GM23338 (cell line): Measurements from ENCODE around the gene NFIC. TPM values are rescaled to one million over a fixed set of nuclear protein-coding genes. Genes with fewer than 3 reads are reported as not detected.

ENCODE experiments used
- ATAC-seq: fragments of 200-7000 bp; cut with Tn5 transposase; 3 replicates; pipeline ENCODE4 v1.9.1; 2020
- DNase-seq: peaks from one replicate; pipeline ENCODE4 v3.0.0-alpha.2; 2015; ENCODE audit warnings: low spot score
- H2AFZ ChIP-seq: fragments of 200-600 bp; sonication (generic); 2 replicates; pipeline ENCODE4 v1.8.0; 2016; ENCODE audit warnings: antibody characterized with exemption, mild to moderate bottlenecking, moderate library complexity
- H3F3A ChIP-seq: fragments of 200-600 bp; sonication (generic); replicated peaks from 2 replicates; pipeline ENCODE4 v1.8.0; 2017; ENCODE audit warnings: antibody characterized with exemption, mixed run types, low read depth
- H3K27ac ChIP-seq: fragments of 200-600 bp; sonication (generic); 2 replicates; pipeline ENCODE4 v1.6.1; 2016; ENCODE audit warnings: low read depth
- H3K27me3 ChIP-seq: fragments of 200-600 bp; sonication (generic); 2 replicates; pipeline ENCODE4 v1.8.0; 2016; ENCODE audit warnings: mild to moderate bottlenecking, mixed run types, moderate library complexity; ENCODE audit not compliant: insufficient read depth
- H3K36me3 ChIP-seq: fragments of 200-600 bp; sonication (generic); 2 replicates; pipeline ENCODE4 v1.8.0; 2016; ENCODE audit warnings: mild to moderate bottlenecking; ENCODE audit not compliant: insufficient read depth
- H3K4me1 ChIP-seq: fragments of 200-600 bp; sonication (generic); 2 replicates; pipeline ENCODE4 v1.8.0; 2016; ENCODE audit warnings: mild to moderate bottlenecking, moderate library complexity; ENCODE audit not compliant: insufficient read depth
- H3K4me2 ChIP-seq: fragments of 200-600 bp; sonication (generic); 2 replicates; pipeline ENCODE4 v1.7.1; 2017; ENCODE audit warnings: mixed run types
- H3K4me3 ChIP-seq: fragments of 200-600 bp; sonication (generic); 2 replicates; pipeline ENCODE4 v1.6.1; 2016; ENCODE audit warnings: mixed run types
- H3K79me2 ChIP-seq: fragments of 200-600 bp; sonication (generic); replicated peaks from 2 replicates; pipeline ENCODE4 v1.8.0; 2017; ENCODE audit warnings: mild to moderate bottlenecking; ENCODE audit not compliant: insufficient read depth
- H3K9me2 ChIP-seq: fragments of 200-600 bp; sonication (generic); 2 replicates; pipeline ENCODE4 v1.8.0; 2017; ENCODE audit not compliant: insufficient read depth
- H4K20me1 ChIP-seq: fragments of 200-600 bp; sonication (generic); replicated peaks from 2 replicates; pipeline ENCODE4 v1.8.0; 2017; ENCODE audit warnings: mild to moderate bottlenecking; ENCODE audit not compliant: insufficient read depth
- H3K27ac Mint-ChIP-seq: 2 replicates; pipeline ENCODE4 v1.8.0; 2020; ENCODE audit warnings: inconsistent platforms, mild to moderate bottlenecking, moderate library complexity, mixed read lengths
- H3K27me3 Mint-ChIP-seq: 3 replicates; pipeline ENCODE4 v1.8.0; 2022; ENCODE audit warnings: low read depth, mild to moderate bottlenecking, moderate library complexity, mixed read lengths, inconsistent platforms; ENCODE audit not compliant: insufficient read depth, poor library complexity
- H3K36me3 Mint-ChIP-seq: 3 replicates; pipeline ENCODE4 v1.8.0; 2021; ENCODE audit warnings: low read depth, mild to moderate bottlenecking, inconsistent platforms, moderate library complexity, mixed read lengths
- H3K4me1 Mint-ChIP-seq: 3 replicates; pipeline ENCODE4 v1.8.0; 2020; ENCODE audit warnings: mild to moderate bottlenecking, inconsistent platforms, mixed read lengths
- H3K4me3 Mint-ChIP-seq: 3 replicates; pipeline ENCODE4 v1.8.0; 2021; ENCODE audit warnings: moderate library complexity, mild to moderate bottlenecking, inconsistent platforms, mixed read lengths
- H3K9me3 Mint-ChIP-seq: 3 replicates; pipeline ENCODE4 v1.8.0; 2020; ENCODE audit warnings: moderate library complexity, mild to moderate bottlenecking, inconsistent platforms, mixed read lengths
- CREB1 ChIP-seq: fragments of 250-450 bp; sonication (Bioruptor Pico); IDR thresholded peaks from 2 replicates; pipeline ENCODE4 v1.5.0; 2020; ENCODE audit warnings: low read depth, mild to moderate bottlenecking, moderate library complexity
- CTCF ChIP-seq, 2 experiments: fragments of 200-600 bp in 1 of 2; sonication (generic) in 1 of 2; conservative IDR thresholded peaks; 2 replicates each; pipeline versions ENCODE4 v1.5.1 to v1.6.1; 2016 to 2017; ENCODE audit warnings: antibody characterized with exemption in 2 of 2, low read depth in 2 of 2, mild to moderate bottlenecking in 2 of 2, moderate library complexity in 1 of 2
- ETS1 ChIP-seq: IDR thresholded peaks from 2 replicates; pipeline ENCODE4 v1.6.1; 2016; ENCODE audit warnings: antibody characterized with exemption
- EZH2 ChIP-seq: fragments of 200-600 bp; sonication (generic); IDR thresholded peaks from one replicate; pipeline ENCODE4 v1.8.0; 2017; ENCODE audit warnings: antibody characterized with exemption, mild to moderate bottlenecking, low read depth; ENCODE audit not compliant: unreplicated experiment
- EZH2phosphoT487 ChIP-seq: fragments of 200-600 bp; sonication (generic); IDR thresholded peaks from one replicate; pipeline ENCODE4 v1.8.1; 2018; ENCODE audit warnings: antibody characterized with exemption; ENCODE audit not compliant: unreplicated experiment
- JUNB ChIP-seq: IDR thresholded peaks from one replicate; pipeline ENCODE4 v1.6.1; 2016; ENCODE audit warnings: antibody characterized with exemption; ENCODE audit not compliant: unreplicated experiment
- NANOG ChIP-seq: IDR thresholded peaks from 2 replicates; pipeline ENCODE4 v1.6.1; 2016; ENCODE audit warnings: antibody characterized with exemption, borderline replicate concordance
- POLR2AphosphoS5 ChIP-seq: IDR thresholded peaks from 2 replicates; pipeline ENCODE4 v1.6.1; 2016; ENCODE audit warnings: antibody characterized with exemption, low read depth
- REST ChIP-seq: IDR thresholded peaks from one replicate; pipeline ENCODE4 v1.6.1; 2018; ENCODE audit warnings: antibody characterized with exemption; ENCODE audit not compliant: unreplicated experiment
- STAT1 ChIP-seq: IDR thresholded peaks from one replicate; pipeline ENCODE4 v1.6.1; 2016; ENCODE audit warnings: antibody characterized with exemption; ENCODE audit not compliant: unreplicated experiment
- ZNF114 ChIP-seq: fragments of 250-450 bp; sonication (Bioruptor Pico); IDR thresholded peaks from 2 replicates; pipeline ENCODE4 v1.5.0; 2020; ENCODE audit warnings: mild to moderate bottlenecking, moderate library complexity
- ZNF331 ChIP-seq: fragments of 250-450 bp; sonication (Bioruptor Pico); IDR thresholded peaks from 2 replicates; pipeline ENCODE4 v1.5.0; 2020; ENCODE audit warnings: low read depth, mild to moderate bottlenecking, moderate library complexity
- ZNF462 ChIP-seq: fragments of 250-450 bp; sonication (Bioruptor Pico); IDR thresholded peaks from 2 replicates; pipeline ENCODE4 v1.5.0; 2020; ENCODE audit warnings: mild to moderate bottlenecking, moderate library complexity
- polyA plus RNA-seq: library from polyadenylated mRNA; unstranded; fragments of >200 nt; fragmentation: Nextera tagmentation; extraction: Ambion mirVana; gene quantifications from 2 replicates; pipeline ENCODE4 v1.2.1, GENCODE V29; 2016
- total RNA-seq: library from RNA; depleted of rRNA; stranded (reverse); fragments of >200 nt; shearing (Covaris generic); gene quantifications from 2 replicates; pipeline ENCODE4 v1.2.3, GENCODE V29; 2014

Gene NFIC
- total and polyA plus RNA-seq, 2 experiments from 2014 or later, result 1.3 to 5.3 TPM

GRCh38 chr19:3392480-3392879 is 26.1 kb downstream of the NFIC start:
- Mint-ChIP-seq H3K9me3 (no peaks in the 10 kb centered on the region; the same call in 2 of the 3 replicates), H3K27me3 (peaks cover 18% of the 10 kb centered on the region), H3K27ac (no peak overlapping the region), H3K36me3 (no peaks in the 10 kb centered on the region), H3K4me1 (peaks cover 9% of the 10 kb centered on the region; the same call in 2 of the 3 replicates), H3K4me3 (no peak overlapping the region)
- Histone ChIP-seq H3K36me3 (no peaks in the 10 kb centered on the region), H3K4me1 (peaks cover 10% of the 10 kb centered on the region; the same call in 1 of the 2 replicates), H3K27me3 (no peaks in the 10 kb centered on the region), H3K79me2 (no peaks in the 10 kb centered on the region), H3K4me3 (no peak overlapping the region), H2AFZ (no peak overlapping the region), H3K4me2 (no peak overlapping the region), H3K27ac (no peak overlapping the region), H3F3A (no peaks in the 10 kb centered on the region), H3K9me2 (no peaks in the 10 kb centered on the region), H4K20me1 (no peaks in the 10 kb centered on the region)
- no peak for ATAC-seq
- no peak for DNase-seq
- TF ChIP-seq ETS1 (no peak), EZH2 (no peak), JUNB (no peak), STAT1 (no peak), ZNF462 (CRISPR knock-in tag) (no peak), EZH2phosphoT487 (no peak), REST (no peak), CREB1 (CRISPR knock-in tag) (no peak), NANOG (no peak), CTCF (conservative IDR thresholded peaks at IDR 0.05; ENCODE audit: low read depth in 2 of 2) (no peak), ZNF114 (CRISPR knock-in tag) (no peak), POLR2AphosphoS5 (no peak), ZNF331 (CRISPR knock-in tag) (no peak)
